GM06990 (cell line): ENCODE measurements around the gene EMSY.

Experiments used
- DNase-seq: peaks from one replicate; pipeline ENCODE4 v3.0.0-alpha.2; 2011; ENCODE audit not compliant: insufficient read length; ENCODE audit errors: extremely low read depth
- H3K27me3 ChIP-seq: replicated peaks from 2 replicates; pipeline ENCODE4 v1.6.0; 2011; ENCODE audit warnings: low read length; ENCODE audit not compliant: control insufficient read depth, insufficient read depth
- H3K36me3 ChIP-seq: 2 replicates; pipeline ENCODE4 v1.5.1; 2011; ENCODE audit warnings: low read length; ENCODE audit not compliant: control insufficient read depth, insufficient read depth
- H3K4me3 ChIP-seq: replicated peaks from 2 replicates; pipeline ENCODE4 v1.5.1; 2011; ENCODE audit warnings: low read depth, mild to moderate bottlenecking, control low read depth, low read length
- TF ChIP-seq, protein P1 (sequence below): IDR thresholded peaks from 2 replicates; pipeline ENCODE4 v1.5.1; 2011; ENCODE audit warnings: low read length, control low read depth, mild to moderate bottlenecking, inconsistent platforms; ENCODE audit not compliant: insufficient read depth, poor library complexity, severe bottlenecking

Gene EMSY

DNA sequence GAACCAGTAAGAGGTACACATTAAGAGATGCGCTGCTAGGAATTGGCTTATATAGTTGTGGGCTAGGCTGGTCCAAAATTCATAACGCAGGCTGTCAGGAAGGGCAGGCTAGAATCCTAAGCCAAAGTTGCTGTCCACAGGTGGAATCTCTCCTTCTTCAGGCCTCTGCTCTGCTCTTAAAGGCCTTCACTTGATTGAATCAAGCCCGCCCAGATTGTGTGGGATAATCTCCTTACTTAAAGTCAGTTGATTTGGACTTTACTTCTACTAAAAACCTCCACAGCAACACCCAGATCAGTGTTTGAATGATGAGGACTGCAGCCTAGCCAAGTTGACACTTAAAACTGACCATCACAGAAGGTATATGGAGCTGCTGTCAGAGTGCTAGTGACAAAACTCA is 156.9 kb downstream of the EMSY start:
- TF ChIP-seq, protein P1, sequence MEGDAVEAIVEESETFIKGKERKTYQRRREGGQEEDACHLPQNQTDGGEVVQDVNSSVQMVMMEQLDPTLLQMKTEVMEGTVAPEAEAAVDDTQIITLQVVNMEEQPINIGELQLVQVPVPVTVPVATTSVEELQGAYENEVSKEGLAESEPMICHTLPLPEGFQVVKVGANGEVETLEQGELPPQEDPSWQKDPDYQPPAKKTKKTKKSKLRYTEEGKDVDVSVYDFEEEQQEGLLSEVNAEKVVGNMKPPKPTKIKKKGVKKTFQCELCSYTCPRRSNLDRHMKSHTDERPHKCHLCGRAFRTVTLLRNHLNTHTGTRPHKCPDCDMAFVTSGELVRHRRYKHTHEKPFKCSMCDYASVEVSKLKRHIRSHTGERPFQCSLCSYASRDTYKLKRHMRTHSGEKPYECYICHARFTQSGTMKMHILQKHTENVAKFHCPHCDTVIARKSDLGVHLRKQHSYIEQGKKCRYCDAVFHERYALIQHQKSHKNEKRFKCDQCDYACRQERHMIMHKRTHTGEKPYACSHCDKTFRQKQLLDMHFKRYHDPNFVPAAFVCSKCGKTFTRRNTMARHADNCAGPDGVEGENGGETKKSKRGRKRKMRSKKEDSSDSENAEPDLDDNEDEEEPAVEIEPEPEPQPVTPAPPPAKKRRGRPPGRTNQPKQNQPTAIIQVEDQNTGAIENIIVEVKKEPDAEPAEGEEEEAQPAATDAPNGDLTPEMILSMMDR, result no peak
- Histone ChIP-seq H3K4me3 (no peak overlapping the region), H3K27me3 (no peaks in the 10 kb centered on the region; the same call in 1 of the 2 replicates), H3K36me3 (no peaks in the 10 kb centered on the region)
- DNase-seq, result no peak

DNA sequence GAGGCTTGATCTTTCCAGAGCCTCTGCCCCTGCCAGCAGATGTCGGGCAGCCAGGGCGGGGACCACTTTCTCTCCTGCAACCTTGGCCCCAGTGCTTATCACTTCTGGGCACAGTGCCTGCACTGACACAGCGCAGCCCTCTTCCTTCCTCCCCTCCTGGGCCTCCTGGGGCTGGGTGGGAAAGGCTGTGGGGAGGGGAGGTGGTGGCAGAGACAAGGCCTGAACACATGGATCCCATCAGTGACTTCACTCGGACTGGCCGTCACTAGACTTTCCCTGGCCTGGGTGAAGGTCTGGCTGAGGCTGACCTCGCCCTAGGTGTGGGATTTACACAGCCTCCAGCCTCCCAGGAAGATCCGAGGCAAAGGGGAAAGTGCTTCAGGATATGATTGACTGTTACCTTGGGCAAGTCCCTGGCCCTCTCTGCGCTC is 157.6 kb downstream of the EMSY start:
- H3K4me3 ChIP-seq, result no peak overlapping the region
- DNase-seq, result no peak
- no peaks in the 10 kb centered on the region for H3K36me3 ChIP-seq
- TF ChIP-seq, protein P1, result no peak
- no peaks in the 10 kb centered on the region; the same call in 1 of the 2 replicates for H3K27me3 ChIP-seq
